IPS-15b (cell line): ENCODE data around the gene RTN4RL2.

Experiments
- H3K27me3 ChIP-seq: one replicate; pipeline ENCODE4 v1.6.1; 2013; ENCODE audit warnings: low read length; ENCODE audit not compliant: control insufficient read depth, insufficient read depth
- H3K36me3 ChIP-seq: one replicate; pipeline ENCODE4 v1.6.1; 2013; ENCODE audit warnings: low read length; ENCODE audit not compliant: control insufficient read depth, insufficient read depth
- H3K4me1 ChIP-seq: one replicate; pipeline ENCODE4 v1.6.1; 2013; ENCODE audit warnings: mild to moderate bottlenecking, low read length; ENCODE audit not compliant: control insufficient read depth, insufficient read depth
- H3K4me3 ChIP-seq: one replicate; pipeline ENCODE4 v1.5.1; 2013; ENCODE audit warnings: low read depth, low read length
- H3K9ac ChIP-seq: one replicate; pipeline ENCODE4 v1.6.1; 2013; ENCODE audit warnings: low read depth, mild to moderate bottlenecking, low read length
- H3K9me3 ChIP-seq: one replicate; pipeline ENCODE4 v1.6.1; 2013; ENCODE audit warnings: mild to moderate bottlenecking, low read length; ENCODE audit not compliant: control insufficient read depth, insufficient read depth

The RTN4RL2 gene

DNA sequence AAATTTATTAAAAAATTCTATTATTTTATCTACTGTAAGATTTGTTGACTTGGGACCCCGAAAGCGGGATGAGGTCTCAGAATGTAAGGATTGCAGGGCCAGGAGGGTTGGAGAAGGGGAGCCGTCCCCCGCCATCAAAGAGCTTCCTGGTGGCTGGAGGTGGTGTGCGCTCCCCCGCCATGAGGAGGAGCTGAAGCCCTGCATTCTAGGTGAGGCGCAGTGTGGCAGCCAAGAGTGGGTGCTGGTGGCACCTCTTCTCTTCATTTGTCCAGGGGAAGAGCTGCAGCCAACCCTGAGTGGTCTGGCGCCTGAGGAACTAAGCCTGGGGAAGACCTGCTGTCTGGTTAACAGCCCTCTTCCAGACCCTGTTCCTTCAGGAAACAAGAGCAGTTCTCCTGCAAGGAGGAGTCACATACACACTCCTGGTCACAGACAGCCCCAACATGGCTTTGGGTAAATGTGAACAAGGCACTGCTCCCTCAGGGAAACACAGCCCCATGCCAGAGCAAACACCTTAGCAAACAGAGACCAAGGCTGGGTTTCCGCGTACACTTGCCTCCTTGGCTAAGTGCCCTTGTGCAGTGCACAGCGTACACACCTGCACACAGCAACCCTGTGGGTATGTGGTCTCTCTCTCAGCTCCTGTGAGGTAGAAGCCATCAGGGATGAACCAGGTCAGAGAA, 17.3 kb downstream of the RTN4RL2 start:
- Histone ChIP-seq H3K36me3 (no peaks in the 10 kb centered on the region), H3K4me3 (no peak overlapping the region), H3K9me3 (no peaks in the 10 kb centered on the region), H3K4me1 (peaks cover 27% of the 10 kb centered on the region), H3K9ac (no peak overlapping the region), H3K27me3 (peaks cover 57% of the 10 kb centered on the region)

DNA sequence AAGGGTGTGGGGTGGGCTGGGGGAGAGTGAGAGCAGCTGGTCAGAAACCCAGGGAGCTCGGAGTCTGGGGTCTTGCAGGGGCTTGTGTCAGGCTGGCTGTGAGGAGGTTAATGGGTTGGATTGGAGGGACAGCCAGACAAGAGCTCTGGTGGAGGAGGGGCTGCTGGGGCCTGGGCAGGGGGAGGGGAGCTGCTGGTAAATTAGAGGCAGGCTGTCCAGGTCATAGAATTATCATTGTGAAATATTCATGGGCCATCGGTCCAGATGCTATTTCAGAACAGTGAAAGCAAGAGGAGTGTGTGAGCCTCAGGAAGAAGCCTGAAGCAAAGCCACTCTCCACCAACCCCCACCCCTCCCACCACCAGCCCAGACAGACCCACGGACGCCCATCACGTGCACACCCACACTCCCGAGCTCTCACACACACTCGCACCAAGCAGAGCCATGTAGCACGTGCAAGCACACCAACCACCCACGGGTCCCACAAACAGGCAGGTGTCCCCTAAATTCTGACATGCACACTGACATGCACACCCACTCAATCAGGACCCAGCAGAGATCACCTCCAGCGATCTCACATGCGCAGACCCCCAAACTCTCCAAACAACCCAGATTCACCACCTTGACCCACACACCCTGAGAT, 18.8 kb downstream of the RTN4RL2 start:
- H3K9ac ChIP-seq = no peak overlapping the region
- no peaks in the 10 kb centered on the region for H3K36me3 ChIP-seq
- H3K27me3 ChIP-seq = peaks cover 64% of the 10 kb centered on the region
- H3K4me1 ChIP-seq = peaks cover 29% of the 10 kb centered on the region
- H3K4me3 ChIP-seq = no peak overlapping the region
- no peaks in the 10 kb centered on the region for H3K9me3 ChIP-seq

DNA sequence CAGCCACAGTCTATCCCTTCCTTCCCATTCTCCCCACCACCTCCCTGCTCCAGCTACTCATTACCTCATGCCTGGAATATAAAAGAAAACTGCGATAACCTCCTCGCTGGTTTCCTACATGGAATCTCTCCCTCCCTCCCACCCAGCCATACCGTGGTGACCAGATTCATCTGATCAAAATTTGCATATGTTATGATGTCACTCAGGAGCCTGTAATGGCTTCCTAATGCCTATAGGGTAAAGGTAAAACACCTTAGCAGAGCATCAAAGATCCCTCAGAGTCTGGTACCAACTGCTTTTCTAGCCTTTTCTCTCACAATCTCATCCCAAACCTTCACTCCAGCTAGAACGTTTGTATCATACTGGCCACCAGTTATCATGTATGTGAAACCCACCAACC, 19.6 kb downstream of the RTN4RL2 start:
- peaks cover 58% of the 10 kb centered on the region for H3K27me3 ChIP-seq
- no peak overlapping the region for H3K9ac ChIP-seq
- H3K36me3 ChIP-seq = no peaks in the 10 kb centered on the region
- no peak overlapping the region for H3K4me3 ChIP-seq
- H3K4me1 ChIP-seq = peaks cover 23% of the 10 kb centered on the region
- no peaks in the 10 kb centered on the region for H3K9me3 ChIP-seq

DNA sequence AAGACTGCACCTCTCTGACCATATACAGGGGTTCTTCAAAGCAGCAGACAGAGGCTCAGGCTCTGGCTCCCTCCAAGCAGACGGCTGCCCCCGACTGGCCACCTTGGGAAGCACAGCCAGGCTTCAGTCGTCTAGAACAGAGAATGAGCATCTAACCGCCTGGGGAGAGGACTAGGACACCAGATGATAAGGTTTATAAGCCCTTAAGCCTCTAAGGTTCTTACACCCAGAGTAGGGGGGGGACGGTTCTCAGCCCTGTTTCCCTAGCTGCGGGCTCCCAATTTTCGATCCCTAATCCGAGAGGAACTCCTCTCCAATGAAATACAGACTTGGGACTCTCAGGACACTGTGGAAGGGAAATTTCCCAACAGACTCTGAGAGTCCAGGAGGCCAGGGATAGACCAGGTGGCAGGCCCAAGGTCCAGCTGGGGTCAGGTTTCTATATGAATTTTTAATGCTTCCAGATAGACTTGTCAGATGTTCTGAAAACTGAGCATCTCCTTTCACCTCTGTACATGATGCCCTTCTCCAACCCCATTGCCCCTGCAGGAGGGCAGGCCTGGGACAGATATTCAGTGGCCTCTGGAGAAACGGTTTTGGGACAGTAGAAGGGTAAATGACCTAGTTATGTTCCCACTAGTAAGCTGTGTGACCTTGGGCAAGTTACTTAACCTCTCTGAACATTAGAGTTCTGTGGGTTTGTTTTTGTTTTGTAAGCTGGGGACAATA, 20.2 kb downstream of the RTN4RL2 start:
- H3K27me3 ChIP-seq = peaks cover 52% of the 10 kb centered on the region
- H3K4me1 ChIP-seq = peaks cover 21% of the 10 kb centered on the region
- no peak overlapping the region for H3K9ac ChIP-seq
- no peak overlapping the region for H3K4me3 ChIP-seq
- no peaks in the 10 kb centered on the region for H3K36me3 ChIP-seq
- H3K9me3 ChIP-seq = no peaks in the 10 kb centered on the region

DNA sequence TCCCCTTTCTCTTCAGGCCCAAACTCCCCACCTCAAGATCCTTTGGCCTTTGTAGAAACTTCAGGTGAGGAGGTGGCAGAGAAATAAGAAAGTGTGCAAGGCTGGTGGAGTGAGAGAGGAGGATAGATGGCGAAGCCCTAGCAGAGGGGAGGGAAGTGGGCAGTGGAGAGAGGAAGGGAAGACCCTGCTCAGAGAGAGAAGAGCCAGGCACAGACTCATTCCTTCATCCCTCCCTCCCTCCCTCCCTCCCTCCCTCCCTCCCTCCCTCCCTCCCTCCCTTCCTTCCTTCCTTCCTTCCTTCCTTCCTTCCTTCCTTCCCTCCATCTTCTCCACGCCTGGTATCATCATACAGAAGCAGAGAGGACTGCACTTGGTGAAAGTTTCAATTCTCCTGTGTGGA, 21.0 kb downstream of the RTN4RL2 start:
- Histone ChIP-seq H3K4me3 (no peak overlapping the region), H3K27me3 (peaks cover 44% of the 10 kb centered on the region), H3K9me3 (no peaks in the 10 kb centered on the region), H3K9ac (no peak overlapping the region), H3K4me1 (peaks cover 21% of the 10 kb centered on the region), H3K36me3 (no peaks in the 10 kb centered on the region)

DNA sequence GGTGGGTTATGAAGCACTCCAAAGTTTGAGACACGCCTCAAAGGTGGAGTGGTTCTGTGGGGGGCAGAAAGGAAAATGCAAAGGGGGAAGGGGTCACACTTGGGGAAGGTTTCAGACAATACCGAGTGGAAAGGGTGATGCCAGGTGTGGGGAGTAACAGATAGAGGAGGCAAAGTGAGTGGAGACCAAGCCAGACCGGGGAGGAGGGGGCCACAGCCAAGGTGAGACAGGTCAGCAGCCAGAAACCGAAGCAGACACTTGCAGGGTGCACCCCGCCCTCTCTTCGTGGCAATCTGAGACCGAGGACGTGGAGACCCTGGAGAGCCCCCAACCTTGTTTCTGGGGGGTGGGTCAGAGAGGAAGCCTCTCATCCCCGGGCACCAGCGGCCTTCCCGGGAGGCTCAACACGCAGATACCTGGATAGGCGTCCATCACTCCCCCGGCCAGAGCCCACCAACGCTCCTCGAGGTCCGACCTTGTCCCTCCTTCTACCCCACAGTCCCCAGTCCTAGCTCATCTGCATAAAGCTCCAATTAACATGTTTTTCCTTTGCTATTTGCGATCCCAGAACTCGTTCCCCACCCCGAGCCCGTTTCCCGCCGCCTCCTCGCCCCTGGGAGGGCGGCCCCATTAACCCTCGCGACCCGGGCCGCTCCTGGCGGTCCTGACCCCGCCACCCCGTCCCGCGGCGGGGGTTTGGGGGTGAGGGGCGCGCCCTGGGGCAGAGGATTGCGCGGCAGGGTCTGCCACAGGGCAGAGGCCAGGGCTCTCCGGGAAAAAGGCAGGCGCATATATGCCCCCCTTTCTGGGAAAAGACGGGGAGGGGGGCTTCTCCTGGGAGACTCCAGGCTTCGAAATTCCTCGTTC, 21.8 kb downstream of the RTN4RL2 start:
- no peaks in the 10 kb centered on the region for H3K9me3 ChIP-seq
- peaks cover 39% of the 10 kb centered on the region for H3K27me3 ChIP-seq
- peak overlapping the region; percentile 55 for H3K4me3 ChIP-seq
- no peaks in the 10 kb centered on the region for H3K36me3 ChIP-seq
- peaks cover 19% of the 10 kb centered on the region for H3K4me1 ChIP-seq
- H3K9ac ChIP-seq = peak overlapping the region; percentile 16

DNA sequence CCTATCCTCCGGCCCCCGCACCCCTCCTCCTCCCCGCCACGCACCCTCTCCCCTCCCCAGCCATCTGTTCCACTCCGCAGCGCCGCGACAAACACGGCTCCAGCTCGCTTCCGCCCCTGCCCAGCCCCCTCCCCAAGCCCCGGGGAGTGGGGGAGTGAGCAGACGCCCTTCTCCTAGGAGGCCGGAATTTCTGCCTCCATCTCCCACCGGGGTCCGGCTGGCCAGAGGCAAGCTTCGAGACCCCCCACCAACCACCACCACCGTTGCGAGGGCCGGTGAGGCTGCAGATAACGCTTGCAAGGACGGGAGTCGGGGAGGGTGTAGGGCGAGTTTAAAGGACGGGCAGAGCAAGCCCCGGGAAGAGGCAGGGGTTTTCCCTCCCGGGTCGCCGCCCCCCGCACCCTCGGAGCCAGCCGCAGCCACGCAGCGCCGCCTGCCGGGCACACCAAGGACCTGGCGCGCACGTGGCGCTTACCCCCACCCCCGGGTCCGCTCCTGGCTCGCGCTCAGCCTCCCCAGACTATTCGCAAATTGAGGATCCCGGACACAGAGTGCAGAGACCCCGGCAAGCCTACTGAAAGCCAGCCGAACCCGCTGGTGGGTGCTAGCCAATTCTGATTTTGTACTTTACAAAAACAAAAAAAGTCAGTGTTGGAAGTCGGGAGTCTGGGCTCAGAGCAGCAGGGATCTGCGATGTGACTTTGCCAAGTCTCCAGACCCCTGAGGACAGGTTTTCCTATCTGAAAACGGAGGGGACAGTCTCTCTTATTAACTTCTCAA, 22.6 kb downstream of the RTN4RL2 start:
- Histone ChIP-seq H3K27me3 (peaks cover 32% of the 10 kb centered on the region), H3K9me3 (no peaks in the 10 kb centered on the region), H3K4me1 (peaks cover 17% of the 10 kb centered on the region), H3K36me3 (no peaks in the 10 kb centered on the region), H3K9ac (peak overlapping the region; percentile 24), H3K4me3 (peak overlapping the region; percentile 55)

DNA sequence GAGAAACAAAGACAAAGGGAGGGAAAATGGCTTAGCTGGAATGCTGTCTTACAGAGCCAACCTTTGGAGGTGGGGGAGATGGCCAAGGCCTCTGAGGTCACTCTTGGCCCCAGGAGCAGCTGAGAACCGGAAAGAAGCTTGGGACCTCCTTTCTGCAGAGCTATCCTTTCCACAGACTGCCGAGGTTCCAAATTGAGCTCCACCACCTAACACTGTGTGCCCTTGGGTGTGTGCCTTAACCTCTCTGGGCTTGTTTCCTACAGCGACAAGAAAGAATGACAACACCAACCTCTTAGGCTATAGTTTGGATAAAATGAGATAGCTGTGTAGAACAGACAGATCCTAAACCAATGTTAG, 23.2 kb downstream of the RTN4RL2 start:
- Histone ChIP-seq H3K27me3 (peaks cover 28% of the 10 kb centered on the region), H3K4me3 (peak overlapping the region; percentile 55), H3K9me3 (no peaks in the 10 kb centered on the region), H3K36me3 (peaks cover 3% of the 10 kb centered on the region), H3K9ac (peak overlapping the region; percentile 24), H3K4me1 (peaks cover 17% of the 10 kb centered on the region)

DNA sequence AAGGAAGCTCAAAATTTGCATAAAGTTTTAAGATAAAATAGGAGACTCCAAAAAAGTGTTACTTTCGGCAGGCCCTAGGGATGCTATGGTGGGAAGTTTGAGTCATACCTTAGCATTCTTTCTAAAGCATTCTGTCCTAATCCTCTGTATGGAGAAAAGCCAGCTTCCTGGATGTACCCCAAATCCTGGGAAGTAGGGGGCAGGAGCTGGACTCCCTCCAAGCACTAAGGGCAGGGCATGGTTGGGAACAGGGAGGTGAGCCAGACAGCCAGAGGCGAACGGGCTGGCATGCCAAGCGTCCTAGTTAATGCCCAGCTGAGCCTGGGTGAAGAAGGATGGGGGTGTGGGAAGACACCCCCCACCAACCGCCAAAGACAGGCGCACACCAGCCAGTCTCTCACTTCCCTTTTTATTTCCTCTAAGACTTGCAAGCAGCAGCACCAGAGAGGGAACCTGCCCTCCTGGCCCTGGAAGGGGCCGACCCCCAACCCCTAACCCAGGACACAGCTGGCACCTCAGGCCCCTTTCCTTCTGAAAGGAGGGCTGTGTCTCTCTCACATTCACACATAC, 23.9 kb downstream of the RTN4RL2 start:
- Histone ChIP-seq H3K4me3 (no peak overlapping the region), H3K4me1 (peaks cover 16% of the 10 kb centered on the region), H3K27me3 (peaks cover 28% of the 10 kb centered on the region), H3K36me3 (peaks cover 6% of the 10 kb centered on the region), H3K9me3 (no peaks in the 10 kb centered on the region), H3K9ac (no peak overlapping the region)

DNA sequence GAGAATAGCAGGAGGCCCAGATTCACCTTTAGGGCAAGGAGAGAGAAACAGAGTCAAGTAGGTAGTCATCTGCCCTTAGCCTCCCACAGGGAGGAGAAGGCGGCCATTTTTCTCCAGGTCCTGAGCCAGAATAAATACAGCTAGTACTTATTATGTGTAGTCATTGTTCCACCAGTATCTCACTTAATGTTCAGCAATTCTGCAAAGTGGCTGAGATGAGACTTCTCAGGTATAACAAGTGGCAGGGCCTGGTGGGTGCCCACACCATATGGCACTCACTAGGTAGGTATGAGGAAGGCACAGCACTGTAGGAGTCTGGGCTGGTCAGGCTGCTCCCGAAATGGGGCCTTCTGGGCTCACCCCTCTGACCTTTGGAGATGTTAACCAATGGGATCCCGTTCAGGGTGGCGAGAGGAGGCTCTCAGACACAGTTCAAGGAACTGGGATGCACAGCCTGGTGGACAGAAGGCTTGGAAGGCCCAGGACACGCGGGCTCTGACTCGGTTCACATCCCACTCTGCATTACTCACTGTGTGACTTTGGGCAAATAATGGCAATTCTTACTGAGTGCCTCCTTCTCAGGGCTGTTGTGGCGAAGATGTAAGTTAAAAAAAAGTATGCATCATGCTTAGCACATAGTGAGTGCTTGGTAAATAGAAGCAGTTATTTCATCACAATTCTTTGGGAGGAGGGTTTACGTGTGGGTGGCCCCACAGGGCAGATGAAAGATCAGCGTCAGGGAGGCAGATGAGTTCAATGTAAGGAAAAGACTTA, 25.1 kb downstream of the RTN4RL2 start:
- Histone ChIP-seq H3K36me3 (peaks cover 9% of the 10 kb centered on the region), H3K4me1 (peaks cover 7% of the 10 kb centered on the region)

More for the DNA sequence above, 25.1 kb downstream of the RTN4RL2 start:
- Histone ChIP-seq H3K27me3 (peaks cover 27% of the 10 kb centered on the region), H3K9me3 (no peaks in the 10 kb centered on the region), H3K9ac (no peak overlapping the region), H3K4me3 (no peak overlapping the region)
